Measurements from ENCODE around the gene CTDNEP1. TPM values are rescaled to one million over a fixed set of nuclear protein-coding genes. Genes with fewer than 3 reads are reported as not detected.

CTDNEP1 gene
- total and polyA plus RNA-seq, 4 donors = 11.0 to 28.6 (median 18.6) TPM

DNA sequence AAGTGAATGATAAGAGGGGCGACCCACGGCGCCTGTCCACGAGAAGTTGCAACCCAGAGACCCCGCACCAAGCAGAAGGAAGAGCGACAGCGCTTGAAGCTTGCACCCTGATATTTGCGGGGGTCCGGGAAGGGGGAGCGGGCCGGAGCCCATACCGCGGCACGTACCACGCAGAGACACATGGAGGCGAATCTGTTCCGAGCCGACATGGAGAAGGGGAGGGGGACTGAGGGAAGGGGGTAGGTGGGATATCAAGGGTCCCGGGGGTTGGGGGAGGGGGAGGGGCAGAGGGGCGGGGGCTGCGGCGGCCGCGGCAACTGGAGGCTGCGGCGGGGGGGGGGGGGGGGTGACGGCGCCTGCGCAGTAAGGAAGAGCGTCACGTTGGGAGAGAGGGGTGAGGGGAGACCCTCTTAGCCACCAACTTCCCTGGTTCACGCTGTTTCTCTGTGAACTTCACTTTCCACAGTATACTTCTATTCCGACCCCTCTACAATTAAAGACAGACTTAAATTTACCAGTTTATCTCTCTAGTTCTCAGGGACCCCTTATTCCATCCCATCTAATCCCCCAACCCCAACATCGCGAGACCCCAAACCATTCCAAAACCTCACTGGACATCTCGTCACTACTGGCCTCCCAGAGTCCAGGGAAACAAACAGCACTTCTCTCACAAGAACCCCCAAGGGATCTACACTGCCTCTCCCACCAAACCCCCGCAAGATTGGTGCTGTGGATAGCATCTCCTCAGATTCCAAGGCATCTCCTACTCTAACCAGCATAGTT lies 39.9 kb downstream of the CTDNEP1 start:
- Histone ChIP-seq H3K27me3 (ENCODE audit: control insufficient read depth in 4 of 4, insufficient read depth in 4 of 4, low read length in 3 of 4) (no peaks in the 10 kb centered on the region), H3K4me1 (ENCODE audit: control insufficient read depth in 4 of 4, insufficient read depth in 4 of 4, low read length in 3 of 4) (peaks cover 2 to 21% (median 14%) of the 10 kb centered on the region in 4 donors), H3K9ac (ENCODE audit: low read depth in 1 of 2, low read length in 2 of 2) (no peak overlapping the region), H3K27ac (ENCODE audit: low read depth in 1 of 2, low read length in 2 of 2) (no peak overlapping the region), H3K9me3 (ENCODE audit: control insufficient read depth in 4 of 4, low read length in 3 of 4) (no peaks in the 10 kb centered on the region), H3K4me3 (ENCODE audit: low read depth in 1 of 3, low read length in 3 of 3) (no peak overlapping the region), H3K36me3 (ENCODE audit: control insufficient read depth in 4 of 4, insufficient read depth in 3 of 4, low read depth in 1 of 4, low read length in 3 of 4) (no peaks in the 10 kb centered on the region)
- WGBS = 33% methylated on average over 33 of the region's 37 CpGs
- DNase-seq (ENCODE audit: low spot score) = no peak
- TF ChIP-seq, protein P1, sequence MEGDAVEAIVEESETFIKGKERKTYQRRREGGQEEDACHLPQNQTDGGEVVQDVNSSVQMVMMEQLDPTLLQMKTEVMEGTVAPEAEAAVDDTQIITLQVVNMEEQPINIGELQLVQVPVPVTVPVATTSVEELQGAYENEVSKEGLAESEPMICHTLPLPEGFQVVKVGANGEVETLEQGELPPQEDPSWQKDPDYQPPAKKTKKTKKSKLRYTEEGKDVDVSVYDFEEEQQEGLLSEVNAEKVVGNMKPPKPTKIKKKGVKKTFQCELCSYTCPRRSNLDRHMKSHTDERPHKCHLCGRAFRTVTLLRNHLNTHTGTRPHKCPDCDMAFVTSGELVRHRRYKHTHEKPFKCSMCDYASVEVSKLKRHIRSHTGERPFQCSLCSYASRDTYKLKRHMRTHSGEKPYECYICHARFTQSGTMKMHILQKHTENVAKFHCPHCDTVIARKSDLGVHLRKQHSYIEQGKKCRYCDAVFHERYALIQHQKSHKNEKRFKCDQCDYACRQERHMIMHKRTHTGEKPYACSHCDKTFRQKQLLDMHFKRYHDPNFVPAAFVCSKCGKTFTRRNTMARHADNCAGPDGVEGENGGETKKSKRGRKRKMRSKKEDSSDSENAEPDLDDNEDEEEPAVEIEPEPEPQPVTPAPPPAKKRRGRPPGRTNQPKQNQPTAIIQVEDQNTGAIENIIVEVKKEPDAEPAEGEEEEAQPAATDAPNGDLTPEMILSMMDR (IDR thresholded peaks at IDR 0.05; ENCODE audit: low read depth, low read length, missing input control) = no peak
- TF ChIP-seq, protein P2, sequence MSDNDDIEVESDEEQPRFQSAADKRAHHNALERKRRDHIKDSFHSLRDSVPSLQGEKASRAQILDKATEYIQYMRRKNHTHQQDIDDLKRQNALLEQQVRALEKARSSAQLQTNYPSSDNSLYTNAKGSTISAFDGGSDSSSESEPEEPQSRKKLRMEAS (IDR thresholded peaks at IDR 0.05) = no peak
- TF ChIP-seq GABPA (IDR thresholded peaks at IDR 0.05 in 1 of 2, conservative IDR thresholded peaks at IDR 0.05 in 1 of 2) (no peak), SP1 (IDR thresholded peaks at IDR 0.05) (no peak), FOXA2 (IDR thresholded peaks at IDR 0.05) (no peak)
- TF ChIP-seq, protein P3, sequence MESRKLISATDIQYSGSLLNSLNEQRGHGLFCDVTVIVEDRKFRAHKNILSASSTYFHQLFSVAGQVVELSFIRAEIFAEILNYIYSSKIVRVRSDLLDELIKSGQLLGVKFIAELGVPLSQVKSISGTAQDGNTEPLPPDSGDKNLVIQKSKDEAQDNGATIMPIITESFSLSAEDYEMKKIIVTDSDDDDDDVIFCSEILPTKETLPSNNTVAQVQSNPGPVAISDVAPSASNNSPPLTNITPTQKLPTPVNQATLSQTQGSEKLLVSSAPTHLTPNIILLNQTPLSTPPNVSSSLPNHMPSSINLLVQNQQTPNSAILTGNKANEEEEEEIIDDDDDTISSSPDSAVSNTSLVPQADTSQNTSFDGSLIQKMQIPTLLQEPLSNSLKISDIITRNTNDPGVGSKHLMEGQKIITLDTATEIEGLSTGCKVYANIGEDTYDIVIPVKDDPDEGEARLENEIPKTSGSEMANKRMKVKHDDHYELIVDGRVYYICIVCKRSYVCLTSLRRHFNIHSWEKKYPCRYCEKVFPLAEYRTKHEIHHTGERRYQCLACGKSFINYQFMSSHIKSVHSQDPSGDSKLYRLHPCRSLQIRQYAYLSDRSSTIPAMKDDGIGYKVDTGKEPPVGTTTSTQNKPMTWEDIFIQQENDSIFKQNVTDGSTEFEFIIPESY (IDR thresholded peaks at IDR 0.05) = no peak

DNA sequence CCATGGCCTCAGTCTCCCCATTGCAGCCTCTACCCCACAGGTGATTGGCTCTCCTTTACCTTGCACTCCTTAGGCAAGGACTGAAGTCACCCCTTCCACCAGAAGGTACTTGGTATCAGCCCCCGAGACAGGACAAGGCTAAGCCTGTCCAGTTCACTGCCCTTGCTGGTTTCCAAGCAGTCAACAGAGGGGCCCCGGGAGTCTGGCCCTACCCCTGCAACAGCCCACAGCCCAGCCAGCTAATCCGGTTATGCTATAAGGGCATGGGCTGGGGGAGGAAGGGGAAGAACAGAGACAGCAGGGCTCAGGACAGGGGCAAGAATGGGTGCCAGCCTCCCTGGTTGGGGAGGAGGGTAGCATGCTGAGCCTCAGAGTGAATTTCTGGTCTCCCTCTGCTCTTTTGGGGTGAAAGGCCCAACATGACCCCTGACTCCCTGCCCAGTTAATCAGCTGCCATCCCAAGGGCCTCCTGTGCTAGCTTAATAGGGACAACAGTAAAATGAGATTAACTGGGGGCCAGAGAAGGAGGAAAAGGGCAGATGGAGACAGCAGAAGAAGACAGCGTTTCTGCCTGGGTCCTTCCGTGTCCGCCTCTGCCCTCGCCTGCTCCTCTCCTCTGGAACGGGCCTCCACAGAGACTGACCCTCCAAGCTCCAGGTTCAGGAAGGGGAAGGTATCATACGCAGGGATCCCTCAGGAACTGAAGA lies 42.6 kb downstream of the CTDNEP1 start:
- Histone ChIP-seq H3K9me3 (ENCODE audit: control insufficient read depth in 4 of 4, low read length in 3 of 4) (no peaks in the 10 kb centered on the region), H3K4me3 (ENCODE audit: low read depth in 1 of 3, low read length in 3 of 3) (no peak overlapping the region), H3K27me3 (ENCODE audit: control insufficient read depth in 4 of 4, insufficient read depth in 4 of 4, low read length in 3 of 4) (no peaks in the 10 kb centered on the region), H3K36me3 (ENCODE audit: control insufficient read depth in 4 of 4, insufficient read depth in 3 of 4, low read depth in 1 of 4, low read length in 3 of 4) (no peaks in the 10 kb centered on the region), H3K9ac (ENCODE audit: low read depth in 1 of 2, low read length in 2 of 2) (no peak overlapping the region), H3K4me1 (ENCODE audit: control insufficient read depth in 4 of 4, insufficient read depth in 4 of 4, low read length in 3 of 4) (peaks cover 0 to 3% (median 0%) of the 10 kb centered on the region in 4 donors), H3K27ac (ENCODE audit: low read depth in 1 of 2, low read length in 2 of 2) (no peak overlapping the region)
- DNase-seq (ENCODE audit: low spot score) = no peak
- TF ChIP-seq FOXA1 (IDR thresholded peaks at IDR 0.05) (no peak), YY1 (IDR thresholded peaks at IDR 0.05) (no peak), SP1 (IDR thresholded peaks at IDR 0.05) (no peak), RAD21 (IDR thresholded peaks at IDR 0.05) (no peak), JUND (IDR thresholded peaks at IDR 0.05) (no peak)
- 93% methylated on average over 9 of the region's 9 CpGs for WGBS

GRCh38 chr17:7208027-7208571 lies 43.4 kb downstream of the CTDNEP1 start:
- Histone ChIP-seq H3K9me3 (ENCODE audit: control insufficient read depth in 4 of 4, low read length in 3 of 4) (no peaks in the 10 kb centered on the region), H3K4me3 (ENCODE audit: low read depth in 1 of 3, low read length in 3 of 3) (no peak overlapping the region), H3K4me1 (ENCODE audit: control insufficient read depth in 4 of 4, insufficient read depth in 4 of 4, low read length in 3 of 4) (peaks cover 0 to 2% (median 0%) of the 10 kb centered on the region in 4 donors), H3K36me3 (ENCODE audit: control insufficient read depth in 4 of 4, insufficient read depth in 3 of 4, low read depth in 1 of 4, low read length in 3 of 4) (no peaks in the 10 kb centered on the region), H3K9ac (ENCODE audit: low read depth in 1 of 2, low read length in 2 of 2) (no peak overlapping the region), H3K27me3 (ENCODE audit: control insufficient read depth in 4 of 4, insufficient read depth in 4 of 4, low read length in 3 of 4) (no peaks in the 10 kb centered on the region), H3K27ac (ENCODE audit: low read depth in 1 of 2, low read length in 2 of 2) (no peak overlapping the region)
- no peak for TF ChIP-seq FOXA1 (IDR thresholded peaks at IDR 0.05)
- TF ChIP-seq, protein P1 (IDR thresholded peaks at IDR 0.05; ENCODE audit: low read depth, low read length, missing input control) = no peak
- no peak for TF ChIP-seq TAF1 (conservative IDR thresholded peaks at IDR 0.05)
- TF ChIP-seq SP1 (IDR thresholded peaks at IDR 0.05) = no peak
- TF ChIP-seq, protein P4, sequence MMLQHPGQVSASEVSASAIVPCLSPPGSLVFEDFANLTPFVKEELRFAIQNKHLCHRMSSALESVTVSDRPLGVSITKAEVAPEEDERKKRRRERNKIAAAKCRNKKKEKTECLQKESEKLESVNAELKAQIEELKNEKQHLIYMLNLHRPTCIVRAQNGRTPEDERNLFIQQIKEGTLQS (IDR thresholded peaks at IDR 0.05) = no peak
- 67% methylated on average over 21 of the region's 21 CpGs for WGBS
- no peak for DNase-seq (ENCODE audit: low spot score)
